HepG2 (cell line): ENCODE data around the gene PRKCG. TPM values are rescaled to one million over a fixed set of nuclear protein-coding genes. Genes with fewer than 3 reads are reported as not detected.

ENCODE experiments used
- AGO1 ChIP-seq: fragments of 200-400 bp; formaldehyde crosslinking; IDR thresholded peaks from 2 replicates; pipeline ENCODE4 v1.6.1; 2017; ENCODE audit warnings: mild to moderate bottlenecking, low read depth, low read length, moderate library complexity; ENCODE audit not compliant: poor library complexity, severe bottlenecking
- BHLHE40 ChIP-seq: IDR thresholded peaks from 2 replicates; pipeline ENCODE4 v1.6.1; 2011; ENCODE audit warnings: low read length, improper control_type of control experiment
- HMGA1 ChIP-seq: sonication (generic); formaldehyde crosslinking; conservative IDR thresholded peaks from 2 replicates; pipeline ENCODE4 v1.4.0; 2020; ENCODE audit warnings: missing genetic modification reagents
- HOXA3 ChIP-seq: sonication (generic); formaldehyde crosslinking; IDR thresholded peaks from 2 replicates; pipeline ENCODE4 v1.5.0; 2020; ENCODE audit warnings: missing genetic modification reagents
- ISL2 ChIP-seq: sonication (generic); formaldehyde crosslinking; IDR thresholded peaks from 2 replicates; pipeline ENCODE4 v1.5.0; 2020; ENCODE audit warnings: missing genetic modification reagents
- PCBP1 ChIP-seq: fragments of 200-400 bp; formaldehyde crosslinking; IDR thresholded peaks from 2 replicates; pipeline ENCODE4 v1.6.1; 2017; ENCODE audit warnings: mild to moderate bottlenecking, low read depth, low read length, borderline replicate concordance
- RARA ChIP-seq: IDR thresholded peaks from 2 replicates; pipeline ENCODE4 v1.6.1; 2016; ENCODE audit warnings: missing genetic modification reagents, missing compliant biosample characterization
- RBAK ChIP-seq: sonication (generic); formaldehyde crosslinking; IDR thresholded peaks from 2 replicates; pipeline ENCODE4 v1.5.1; 2020; ENCODE audit warnings: mild to moderate bottlenecking, missing genetic modification reagents
- REPIN1 ChIP-seq: sonication (generic); formaldehyde crosslinking; IDR thresholded peaks from 2 replicates; pipeline ENCODE4 v1.8.0; 2022; ENCODE audit warnings: missing genetic modification reagents, low read depth, mild to moderate bottlenecking, borderline replicate concordance
- TOE1 ChIP-seq: sonication (generic); formaldehyde crosslinking; IDR thresholded peaks from 2 replicates; pipeline ENCODE4 v1.4.0; 2020; ENCODE audit warnings: mild to moderate bottlenecking, missing genetic modification reagents
- ZNF614 ChIP-seq: IDR thresholded peaks from 2 replicates; pipeline ENCODE4 v1.6.1; 2018; ENCODE audit warnings: missing biosample characterization, missing genetic modification reagents, inconsistent platforms, borderline replicate concordance
- ZNF652 ChIP-seq: IDR thresholded peaks from 2 replicates; pipeline ENCODE4 v1.6.1; 2016; ENCODE audit warnings: low read depth, borderline replicate concordance
- ZNF674 ChIP-seq: sonication (generic); formaldehyde crosslinking; IDR thresholded peaks from 2 replicates; pipeline ENCODE4 v1.5.0; 2020; ENCODE audit warnings: low read depth, mild to moderate bottlenecking, missing genetic modification reagents
- ZNF768 ChIP-seq: sonication (generic); formaldehyde crosslinking; IDR thresholded peaks from 2 replicates; pipeline ENCODE4 v1.4.0; 2020; ENCODE audit warnings: missing genetic modification reagents
- polyA plus RNA-seq, 8 experiments: library from polyadenylated mRNA; depleted of rRNA in 3 of 8; stranded (reverse) in 7 of 8; unstranded in 1 of 8; fragments of >200 nt; fragmentation: Illumina TruSeq in 4 of 8; extraction: Trizol in 4 of 8; gene quantifications; 2 replicates each; pipeline versions ENCODE4 v1.2.1 to v1.2.3, GENCODE V29; 2011 to 2016; ENCODE audit warnings: low read depth in 4 of 8, missing spikeins in 1 of 8, mixed read lengths in 1 of 8; ENCODE audit not compliant: insufficient read depth in 1 of 8
- total RNA-seq, 5 experiments: library from RNA; depleted of rRNA; stranded (reverse); fragments of >200 nt; fragmentation: Illumina TruSeq; extraction: Trizol; gene quantifications; 2 replicates each; pipeline ENCODE4 v1.2.3, GENCODE V29; 2016; ENCODE audit warnings: low read depth in 1 of 5
- TF ChIP-seq, protein P1 (sequence below): sonication (generic); formaldehyde crosslinking; conservative IDR thresholded peaks from 2 replicates; pipeline ENCODE4 v1.4.0; 2020; ENCODE audit warnings: mild to moderate bottlenecking, missing genetic modification reagents, moderate library complexity
- TF ChIP-seq, protein P2 (sequence below): sonication (generic); formaldehyde crosslinking; IDR thresholded peaks from 2 replicates; pipeline ENCODE4 v1.4.0; 2020; ENCODE audit warnings: missing genetic modification reagents, borderline replicate concordance
- TF ChIP-seq, protein P3 (sequence below): sonication (generic); formaldehyde crosslinking; IDR thresholded peaks from 2 replicates; pipeline ENCODE4 v1.4.0; 2020; ENCODE audit warnings: missing genetic modification reagents, borderline replicate concordance

Gene PRKCG
- total and polyA plus RNA-seq, 2 of the 13 experiments (the other 11 are each of a cell fraction or from before 2014, with no cell fraction given): 0.02 to 0.03 TPM

DNA sequence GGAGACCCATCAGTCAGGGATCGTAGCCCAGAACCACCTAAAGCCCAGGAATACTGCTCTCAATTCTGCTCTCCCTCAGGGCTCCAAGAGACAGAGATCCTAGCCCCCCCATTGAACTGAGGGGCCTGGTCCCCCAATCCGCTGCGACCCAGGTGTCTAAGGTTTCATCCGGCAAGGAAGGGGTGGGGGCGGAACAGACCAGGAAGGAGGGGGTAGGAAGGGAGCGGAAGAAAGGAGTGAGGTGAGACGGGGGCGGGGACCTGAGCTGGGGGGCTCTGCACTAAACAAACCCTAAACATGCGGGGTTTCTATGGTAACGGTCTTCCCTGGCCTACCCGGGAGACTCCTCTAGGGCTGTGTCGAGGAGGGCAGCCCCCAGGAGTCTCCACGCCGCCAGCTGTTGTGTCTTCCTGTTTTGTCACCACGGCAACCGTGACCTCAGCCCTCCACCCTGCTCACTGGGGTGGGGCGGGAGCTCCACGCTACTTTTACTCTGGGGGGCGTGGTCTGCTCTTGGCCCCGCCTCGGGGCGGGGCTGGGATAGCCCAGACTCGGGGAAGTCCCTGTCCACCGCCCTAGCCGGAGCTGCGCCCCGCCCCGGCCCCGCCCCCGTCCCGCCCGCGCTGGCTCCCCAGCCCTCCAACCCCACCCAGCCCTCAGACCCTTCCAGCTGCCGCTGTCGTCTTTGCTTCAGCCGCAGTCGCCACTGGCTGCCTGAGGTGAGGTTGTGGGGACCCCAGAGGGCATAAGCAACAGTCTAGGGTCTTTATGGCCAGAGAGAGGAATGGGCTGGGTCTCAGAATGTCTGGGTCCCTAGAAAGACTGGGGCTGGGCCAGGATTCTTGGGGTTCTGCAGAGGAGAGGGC lies 14.5 kb upstream of the PRKCG start, which contains the start of gene MYADM (continued):
- TF ChIP-seq, protein P1, sequence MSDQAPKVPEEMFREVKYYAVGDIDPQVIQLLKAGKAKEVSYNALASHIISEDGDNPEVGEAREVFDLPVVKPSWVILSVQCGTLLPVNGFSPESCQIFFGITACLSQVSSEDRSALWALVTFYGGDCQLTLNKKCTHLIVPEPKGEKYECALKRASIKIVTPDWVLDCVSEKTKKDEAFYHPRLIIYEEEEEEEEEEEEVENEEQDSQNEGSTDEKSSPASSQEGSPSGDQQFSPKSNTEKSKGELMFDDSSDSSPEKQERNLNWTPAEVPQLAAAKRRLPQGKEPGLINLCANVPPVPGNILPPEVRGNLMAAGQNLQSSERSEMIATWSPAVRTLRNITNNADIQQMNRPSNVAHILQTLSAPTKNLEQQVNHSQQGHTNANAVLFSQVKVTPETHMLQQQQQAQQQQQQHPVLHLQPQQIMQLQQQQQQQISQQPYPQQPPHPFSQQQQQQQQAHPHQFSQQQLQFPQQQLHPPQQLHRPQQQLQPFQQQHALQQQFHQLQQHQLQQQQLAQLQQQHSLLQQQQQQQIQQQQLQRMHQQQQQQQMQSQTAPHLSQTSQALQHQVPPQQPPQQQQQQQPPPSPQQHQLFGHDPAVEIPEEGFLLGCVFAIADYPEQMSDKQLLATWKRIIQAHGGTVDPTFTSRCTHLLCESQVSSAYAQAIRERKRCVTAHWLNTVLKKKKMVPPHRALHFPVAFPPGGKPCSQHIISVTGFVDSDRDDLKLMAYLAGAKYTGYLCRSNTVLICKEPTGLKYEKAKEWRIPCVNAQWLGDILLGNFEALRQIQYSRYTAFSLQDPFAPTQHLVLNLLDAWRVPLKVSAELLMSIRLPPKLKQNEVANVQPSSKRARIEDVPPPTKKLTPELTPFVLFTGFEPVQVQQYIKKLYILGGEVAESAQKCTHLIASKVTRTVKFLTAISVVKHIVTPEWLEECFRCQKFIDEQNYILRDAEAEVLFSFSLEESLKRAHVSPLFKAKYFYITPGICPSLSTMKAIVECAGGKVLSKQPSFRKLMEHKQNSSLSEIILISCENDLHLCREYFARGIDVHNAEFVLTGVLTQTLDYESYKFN (CRISPR knock-in tag): peak; percentile 86
- TF ChIP-seq RBAK: no peak
- TF ChIP-seq ZNF652 (CRISPR knock-in tag): peak; percentile 98
- TF ChIP-seq BHLHE40: peak; percentile 33; the same call in 1 of the 2 replicates
- peak; percentile 78 for TF ChIP-seq RARA (CRISPR knock-in tag)
- no peak for TF ChIP-seq ZNF768
- TF ChIP-seq REPIN1 (CRISPR knock-in tag): 0 out of 2 replicates have a peak, but pooled peaks have one; percentile 24
- TF ChIP-seq, protein P2, sequence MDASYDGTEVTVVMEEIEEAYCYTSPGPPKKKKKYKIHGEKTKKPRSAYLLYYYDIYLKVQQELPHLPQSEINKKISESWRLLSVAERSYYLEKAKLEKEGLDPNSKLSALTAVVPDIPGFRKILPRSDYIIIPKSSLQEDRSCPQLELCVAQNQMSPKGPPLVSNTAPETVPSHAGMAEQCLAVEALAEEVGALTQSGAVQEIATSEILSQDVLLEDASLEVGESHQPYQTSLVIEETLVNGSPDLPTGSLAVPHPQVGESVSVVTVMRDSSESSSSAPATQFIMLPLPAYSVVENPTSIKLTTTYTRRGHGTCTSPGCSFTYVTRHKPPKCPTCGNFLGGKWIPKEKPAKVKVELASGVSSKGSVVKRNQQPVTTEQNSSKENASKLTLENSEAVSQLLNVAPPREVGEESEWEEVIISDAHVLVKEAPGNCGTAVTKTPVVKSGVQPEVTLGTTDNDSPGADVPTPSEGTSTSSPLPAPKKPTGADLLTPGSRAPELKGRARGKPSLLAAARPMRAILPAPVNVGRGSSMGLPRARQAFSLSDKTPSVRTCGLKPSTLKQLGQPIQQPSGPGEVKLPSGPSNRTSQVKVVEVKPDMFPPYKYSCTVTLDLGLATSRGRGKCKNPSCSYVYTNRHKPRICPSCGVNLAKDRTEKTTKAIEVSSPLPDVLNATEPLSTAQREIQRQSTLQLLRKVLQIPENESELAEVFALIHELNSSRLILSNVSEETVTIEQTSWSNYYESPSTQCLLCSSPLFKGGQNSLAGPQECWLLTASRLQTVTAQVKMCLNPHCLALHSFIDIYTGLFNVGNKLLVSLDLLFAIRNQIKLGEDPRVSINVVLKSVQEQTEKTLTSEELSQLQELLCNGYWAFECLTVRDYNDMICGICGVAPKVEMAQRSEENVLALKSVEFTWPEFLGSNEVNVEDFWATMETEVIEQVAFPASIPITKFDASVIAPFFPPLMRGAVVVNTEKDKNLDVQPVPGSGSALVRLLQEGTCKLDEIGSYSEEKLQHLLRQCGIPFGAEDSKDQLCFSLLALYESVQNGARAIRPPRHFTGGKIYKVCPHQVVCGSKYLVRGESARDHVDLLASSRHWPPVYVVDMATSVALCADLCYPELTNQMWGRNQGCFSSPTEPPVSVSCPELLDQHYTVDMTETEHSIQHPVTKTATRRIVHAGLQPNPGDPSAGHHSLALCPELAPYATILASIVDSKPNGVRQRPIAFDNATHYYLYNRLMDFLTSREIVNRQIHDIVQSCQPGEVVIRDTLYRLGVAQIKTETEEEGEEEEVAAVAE (CRISPR knock-in tag): peak; percentile 84; the same call in 1 of the 2 replicates
- TF ChIP-seq ISL2 (CRISPR knock-in tag): peak; percentile 38; the same call in 1 of the 2 replicates
- no peak for TF ChIP-seq HMGA1 (CRISPR knock-in tag)
- TF ChIP-seq ZNF614 (CRISPR knock-in tag): 0 out of 2 replicates have a peak, but pooled peaks have one; percentile 70
- TF ChIP-seq, protein P3, sequence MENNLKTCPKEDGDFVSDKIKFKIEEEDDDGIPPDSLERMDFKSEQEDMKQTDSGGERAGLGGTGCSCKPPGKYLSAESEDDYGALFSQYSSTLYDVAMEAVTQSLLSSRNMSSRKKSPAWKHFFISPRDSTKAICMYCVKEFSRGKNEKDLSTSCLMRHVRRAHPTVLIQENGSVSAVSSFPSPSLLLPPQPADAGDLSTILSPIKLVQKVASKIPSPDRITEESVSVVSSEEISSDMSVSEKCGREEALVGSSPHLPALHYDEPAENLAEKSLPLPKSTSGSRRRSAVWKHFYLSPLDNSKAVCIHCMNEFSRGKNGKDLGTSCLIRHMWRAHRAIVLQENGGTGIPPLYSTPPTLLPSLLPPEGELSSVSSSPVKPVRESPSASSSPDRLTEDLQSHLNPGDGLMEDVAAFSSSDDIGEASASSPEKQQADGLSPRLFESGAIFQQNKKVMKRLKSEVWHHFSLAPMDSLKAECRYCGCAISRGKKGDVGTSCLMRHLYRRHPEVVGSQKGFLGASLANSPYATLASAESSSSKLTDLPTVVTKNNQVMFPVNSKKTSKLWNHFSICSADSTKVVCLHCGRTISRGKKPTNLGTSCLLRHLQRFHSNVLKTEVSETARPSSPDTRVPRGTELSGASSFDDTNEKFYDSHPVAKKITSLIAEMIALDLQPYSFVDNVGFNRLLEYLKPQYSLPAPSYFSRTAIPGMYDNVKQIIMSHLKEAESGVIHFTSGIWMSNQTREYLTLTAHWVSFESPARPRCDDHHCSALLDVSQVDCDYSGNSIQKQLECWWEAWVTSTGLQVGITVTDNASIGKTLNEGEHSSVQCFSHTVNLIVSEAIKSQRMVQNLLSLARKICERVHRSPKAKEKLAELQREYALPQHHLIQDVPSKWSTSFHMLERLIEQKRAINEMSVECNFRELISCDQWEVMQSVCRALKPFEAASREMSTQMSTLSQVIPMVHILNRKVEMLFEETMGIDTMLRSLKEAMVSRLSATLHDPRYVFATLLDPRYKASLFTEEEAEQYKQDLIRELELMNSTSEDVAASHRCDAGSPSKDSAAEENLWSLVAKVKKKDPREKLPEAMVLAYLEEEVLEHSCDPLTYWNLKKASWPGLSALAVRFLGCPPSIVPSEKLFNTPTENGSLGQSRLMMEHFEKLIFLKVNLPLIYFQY (CRISPR knock-in tag): no peak
- peak; percentile 65; the same call in 1 of the 2 replicates for TF ChIP-seq HOXA3 (CRISPR knock-in tag)
- no peak for TF ChIP-seq TOE1 (CRISPR knock-in tag)
- 0 out of 2 replicates have a peak, but pooled peaks have one; percentile 57 for TF ChIP-seq PCBP1
- no peak for TF ChIP-seq ZNF674 (CRISPR knock-in tag)
- TF ChIP-seq AGO1: peak; percentile 65
